ENCODE results near the gene MCM9. TPM values are rescaled to one million over a fixed set of nuclear protein-coding genes. Genes with fewer than 3 reads are reported as not detected.

MCM9 gene
- total and polyA plus RNA-seq, 12 donors, result 1.5 to 7.8 (median 5.2) TPM

DNA sequence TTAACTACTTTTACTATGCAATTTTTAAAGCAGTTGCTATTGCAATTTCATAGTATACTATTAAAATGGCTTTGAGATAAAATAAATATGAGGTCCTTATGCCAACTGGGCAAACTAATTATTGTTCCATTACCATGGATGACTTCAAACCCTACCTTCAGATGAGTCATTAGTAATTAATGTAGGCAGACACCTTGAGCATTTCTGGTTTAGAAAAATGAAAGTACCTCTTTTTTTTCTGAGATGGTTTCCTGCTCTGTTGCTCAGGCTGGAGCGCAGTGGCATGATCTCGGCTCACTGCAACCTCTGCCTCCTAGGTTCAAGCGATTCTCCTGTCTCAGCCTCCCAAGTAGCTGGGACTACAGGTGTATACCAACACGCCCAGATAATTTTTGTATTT, 29.1 kb downstream of the MCM9 start:
- ATAC-seq (no peak), DNase-seq (no peak)
- Histone ChIP-seq H3K36me3 (peaks cover 0 to 100% (median 22%) of the 10 kb centered on the region in 9 donors), H3K27ac (no peak overlapping the region), H3K4me3 (no peak overlapping the region), H3K4me1 (peaks cover 0 to 29% (median 17%) of the 10 kb centered on the region in 9 donors), H3K9me3 (no peaks in the 10 kb centered on the region), H3K27me3 (no peaks in the 10 kb centered on the region)
- intact Hi-C loops (cut with DNase I), result no loop called here
- TF ChIP-seq, protein P1, sequence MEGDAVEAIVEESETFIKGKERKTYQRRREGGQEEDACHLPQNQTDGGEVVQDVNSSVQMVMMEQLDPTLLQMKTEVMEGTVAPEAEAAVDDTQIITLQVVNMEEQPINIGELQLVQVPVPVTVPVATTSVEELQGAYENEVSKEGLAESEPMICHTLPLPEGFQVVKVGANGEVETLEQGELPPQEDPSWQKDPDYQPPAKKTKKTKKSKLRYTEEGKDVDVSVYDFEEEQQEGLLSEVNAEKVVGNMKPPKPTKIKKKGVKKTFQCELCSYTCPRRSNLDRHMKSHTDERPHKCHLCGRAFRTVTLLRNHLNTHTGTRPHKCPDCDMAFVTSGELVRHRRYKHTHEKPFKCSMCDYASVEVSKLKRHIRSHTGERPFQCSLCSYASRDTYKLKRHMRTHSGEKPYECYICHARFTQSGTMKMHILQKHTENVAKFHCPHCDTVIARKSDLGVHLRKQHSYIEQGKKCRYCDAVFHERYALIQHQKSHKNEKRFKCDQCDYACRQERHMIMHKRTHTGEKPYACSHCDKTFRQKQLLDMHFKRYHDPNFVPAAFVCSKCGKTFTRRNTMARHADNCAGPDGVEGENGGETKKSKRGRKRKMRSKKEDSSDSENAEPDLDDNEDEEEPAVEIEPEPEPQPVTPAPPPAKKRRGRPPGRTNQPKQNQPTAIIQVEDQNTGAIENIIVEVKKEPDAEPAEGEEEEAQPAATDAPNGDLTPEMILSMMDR (IDR thresholded peaks at IDR 0.05), result no peak
- 97% methylated on average over 4 of the region's 4 CpGs for WGBS, 2 donors

DNA sequence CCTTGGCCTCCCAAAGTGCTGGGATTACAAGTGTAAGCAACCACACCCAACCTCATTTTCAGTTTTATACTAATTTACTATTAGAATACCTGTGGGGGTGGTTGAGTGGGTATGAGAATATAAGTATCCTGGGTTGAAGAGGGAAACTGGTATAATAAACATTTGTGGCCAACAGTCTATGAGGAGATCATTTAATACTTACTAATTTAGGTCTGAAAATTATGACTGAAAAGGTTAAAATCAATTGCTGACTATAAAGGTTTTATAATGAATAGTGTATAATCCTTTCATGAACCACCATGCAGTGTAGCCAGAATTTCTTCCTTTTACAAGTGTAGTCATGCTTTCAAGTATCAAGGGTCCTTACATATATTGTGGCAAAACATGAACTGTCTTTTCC, 29.9 kb downstream of the MCM9 start:
- ATAC-seq (no peak), DNase-seq (no peak)
- TF ChIP-seq, protein P1 (IDR thresholded peaks at IDR 0.05), result no peak
- Histone ChIP-seq H3K27ac (no peak overlapping the region), H3K36me3 (peaks cover 0 to 97% (median 16%) of the 10 kb centered on the region in 9 donors), H3K9me3 (no peaks in the 10 kb centered on the region), H3K4me3 (no peak overlapping the region), H3K27me3 (no peaks in the 10 kb centered on the region), H3K4me1 (peaks cover 0 to 35% (median 25%) of the 10 kb centered on the region in 9 donors)
- intact Hi-C loops (cut with DNase I), result no loop called here

DNA sequence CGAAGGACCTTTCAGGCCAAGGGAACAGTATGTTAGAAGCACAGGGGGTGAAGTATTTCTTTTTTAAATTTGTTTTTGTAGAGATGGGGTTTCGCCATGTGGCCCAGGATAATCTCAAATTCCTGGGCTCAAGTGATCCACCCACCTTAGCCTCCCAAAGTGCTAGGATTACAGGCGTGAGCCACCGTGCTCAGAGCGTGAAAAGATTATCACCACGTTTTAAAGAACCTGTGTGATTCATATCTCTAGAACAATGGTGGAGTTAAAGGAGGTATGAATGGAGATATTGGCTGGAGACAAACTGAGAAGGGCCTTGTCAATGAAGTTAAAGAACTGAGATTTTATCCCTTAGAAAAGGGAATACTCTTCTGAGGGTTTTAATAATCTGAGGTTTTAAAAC, 31.3 kb downstream of the MCM9 start:
- 89 to 90% methylated on average over 6 of the region's 6 CpGs for WGBS, 2 donors
- TF ChIP-seq, protein P1 (IDR thresholded peaks at IDR 0.05), result no peak
- H3K9me3 ChIP-seq, result no peaks in the 10 kb centered on the region
- H3K4me3 ChIP-seq, result no peak overlapping the region
- peaks cover 0 to 49% (median 28%) of the 10 kb centered on the region in 9 donors for H3K4me1 ChIP-seq
- no peak overlapping the region for H3K27ac ChIP-seq
- intact Hi-C loops (cut with DNase I), result no loop called here
- peaks cover 0 to 97% (median 14%) of the 10 kb centered on the region in 9 donors for H3K36me3 ChIP-seq
- DNase-seq (no peak), ATAC-seq (no peak)
- no peaks in the 10 kb centered on the region for H3K27me3 ChIP-seq

GRCh38 chr6:118903138-118903537, 31.8 kb downstream of the MCM9 start:
- peak overlapping the region in 2 of 10 donors; percentile 34 to 42 for H3K27ac ChIP-seq
- peaks cover 0 to 97% (median 14%) of the 10 kb centered on the region in 9 donors for H3K36me3 ChIP-seq
- ATAC-seq (no peak), DNase-seq (no peak)
- no peaks in the 10 kb centered on the region for H3K9me3 ChIP-seq
- TF ChIP-seq, protein P1 (IDR thresholded peaks at IDR 0.05), result no peak
- intact Hi-C loops (cut with DNase I), result no loop called here
- WGBS, 2 donors, result 63 to 64% methylated on average over 2 of the region's 2 CpGs
- peaks cover 0 to 54% (median 28%) of the 10 kb centered on the region in 9 donors for H3K4me1 ChIP-seq
- no peak overlapping the region for H3K4me3 ChIP-seq
- no peaks in the 10 kb centered on the region for H3K27me3 ChIP-seq

All from heart right ventricle (tissue), 16 donors.